Astrocyte of the cerebellum (primary cell): Measurements from ENCODE around the gene ZNF423.

Source experiments
- DNase-seq: peaks from one replicate; pipeline ENCODE4 v3.0.0-alpha.2; 2011; ENCODE audit warnings: low read depth
- H3K4me3 ChIP-seq: 2 replicates; pipeline ENCODE4 v1.5.1; 2011; ENCODE audit warnings: mild to moderate bottlenecking, low read depth, low read length, moderate library complexity
- CTCF ChIP-seq: IDR thresholded peaks from 2 replicates; pipeline ENCODE4 v1.5.1; 2012; ENCODE audit warnings: low read length, low read depth, moderate library complexity, mild to moderate bottlenecking; ENCODE audit errors: missing control alignments
- in situ Hi-C: cut with HindIII; loops from 2 replicates; pipeline ENCODE4 v1.10.0; 2017; ENCODE audit warnings: low sequenced_read_pairs

ZNF423 gene

GRCh38 chr16:49467540-49468372, 388.2 kb downstream of the ZNF423 start:
- no peak for TF ChIP-seq CTCF
- DNase-seq = no peak
- no peak overlapping the region for H3K4me3 ChIP-seq
- in situ Hi-C loops = no loop called here

- TF ChIP-seq CTCF = no peak
- DNase-seq = no peak
- in situ Hi-C loops = no loop called here
- no peak overlapping the region for H3K4me3 ChIP-seq
Measured at GRCh38 chr16:49466881-49467280, 389.0 kb downstream of the ZNF423 start.

DNA sequence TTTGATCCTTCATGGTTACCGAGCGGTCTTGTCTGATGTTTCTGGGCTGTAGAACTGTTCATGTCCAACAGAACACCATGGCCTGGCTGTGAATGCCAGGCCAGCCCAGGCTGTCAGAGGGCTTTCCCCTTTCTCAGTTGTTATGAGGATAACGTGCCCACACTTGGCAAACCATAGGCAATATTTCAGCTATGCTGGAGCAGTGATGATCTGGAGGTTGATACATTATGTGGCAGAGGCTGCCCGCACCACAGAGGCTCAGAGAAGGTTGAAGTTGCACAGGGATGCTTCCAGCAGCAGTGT, 389.4 kb downstream of the ZNF423 start:
- DNase-seq = no peak
- no peak overlapping the region for H3K4me3 ChIP-seq
- TF ChIP-seq CTCF = no peak
- in situ Hi-C loops = no loop called here

- DNase-seq = no peak
- in situ Hi-C loops = no loop called here
- H3K4me3 ChIP-seq = no peak overlapping the region
- TF ChIP-seq CTCF = no peak
Measured at GRCh38 chr16:49465661-49466528, 390.0 kb downstream of the ZNF423 start.

DNA sequence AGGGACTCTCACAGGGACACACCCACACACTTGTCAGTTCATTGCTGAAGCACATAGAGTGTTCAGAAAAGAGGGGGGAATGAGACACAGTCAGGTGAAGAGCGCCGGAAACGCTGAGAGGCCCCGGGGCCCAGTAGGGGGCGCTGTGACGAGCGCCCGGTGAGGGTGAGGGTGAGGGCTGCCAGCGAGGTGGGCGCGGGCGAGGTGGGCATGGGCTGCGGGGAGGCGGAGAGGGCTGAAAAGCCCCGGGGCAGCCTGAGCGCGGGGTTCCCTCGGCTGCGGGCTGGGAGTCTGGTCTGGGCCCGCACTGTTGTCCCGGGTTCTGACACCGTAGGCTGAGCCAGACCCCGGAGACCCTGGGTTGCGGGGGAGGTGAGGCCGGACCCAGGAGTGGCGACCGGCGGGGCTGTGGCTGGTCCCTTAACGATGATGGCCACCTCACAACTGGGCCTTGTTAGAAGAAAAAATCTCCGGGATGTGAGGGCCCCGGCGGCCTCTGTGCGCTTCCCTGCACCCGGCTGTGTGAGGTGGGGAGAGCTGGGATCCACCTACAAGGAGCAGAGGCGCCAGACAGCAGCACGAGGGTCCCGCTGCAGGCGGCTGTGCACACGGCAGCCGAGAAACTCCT, 390.9 kb downstream of the ZNF423 start:
- peak; percentile 26 for TF ChIP-seq CTCF
- no peak for DNase-seq
- in situ Hi-C loops = no loop called here
- no peak overlapping the region for H3K4me3 ChIP-seq

- in situ Hi-C loops = no loop called here
- no peak for TF ChIP-seq CTCF
- H3K4me3 ChIP-seq = no peak overlapping the region
- no peak for DNase-seq
Measured at GRCh38 chr16:49464093-49464492, 391.8 kb downstream of the ZNF423 start.
